Esophagus squamous epithelium (tissue), 4 donors: Measurements from ENCODE around the gene QSER1.

Experiments
- POLR2A ChIP-seq, 4 donors: fragments of 450-650 bp; IDR thresholded peaks; one replicate each; pipeline ENCODE4 v1.6.1; 2017; ENCODE audit warnings: antibody characterized with exemption in 4 of 4, mild to moderate bottlenecking in 4 of 4, moderate library complexity in 3 of 4
- TF ChIP-seq, protein P1 (sequence below), 6 experiments: fragments of 450-650 bp in 4 of 6; fragments of 200-600 bp in 2 of 6; sonication (generic) in 2 of 6; IDR thresholded peaks; one replicate each; pipeline ENCODE4 v1.5.1; 2016 to 2019; ENCODE audit warnings: antibody characterized with exemption in 6 of 6, mild to moderate bottlenecking in 4 of 6, moderate library complexity in 4 of 6

DNA sequence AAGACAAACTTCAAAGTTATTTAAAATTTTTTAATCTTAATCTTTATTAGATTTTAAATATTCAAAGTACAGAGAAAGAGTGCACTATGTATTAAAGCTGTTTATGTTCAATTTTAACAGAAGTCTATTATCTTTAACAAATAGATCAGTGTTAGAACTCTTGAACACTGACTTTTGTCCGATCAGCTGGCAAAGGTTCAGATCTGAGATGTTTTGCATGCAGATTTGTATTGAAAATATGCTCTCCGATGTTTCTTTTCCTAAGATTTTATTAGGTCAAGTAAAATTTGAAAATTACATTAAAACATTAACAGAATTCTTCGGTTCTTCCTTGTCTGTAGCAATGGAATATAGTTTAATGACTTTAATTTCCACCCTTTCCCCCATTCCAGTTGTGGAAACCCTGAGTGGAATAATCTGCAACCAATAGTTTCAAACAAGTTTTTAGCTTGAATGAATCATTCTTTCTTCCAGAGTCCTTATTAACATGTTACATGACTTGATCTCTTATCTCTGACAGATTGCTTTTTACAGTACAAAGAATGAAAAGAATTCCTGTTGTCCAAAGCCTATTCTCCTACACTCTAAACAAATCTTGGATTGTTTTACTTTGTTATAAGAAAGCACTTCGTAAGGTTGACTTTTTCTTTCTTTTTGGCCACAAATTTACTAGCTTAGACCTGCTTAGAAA, 135.4 kb downstream of the QSER1 start:
- no peak for TF ChIP-seq POLR2A (IDR thresholded peaks at IDR 0.05)
- TF ChIP-seq, protein P1, sequence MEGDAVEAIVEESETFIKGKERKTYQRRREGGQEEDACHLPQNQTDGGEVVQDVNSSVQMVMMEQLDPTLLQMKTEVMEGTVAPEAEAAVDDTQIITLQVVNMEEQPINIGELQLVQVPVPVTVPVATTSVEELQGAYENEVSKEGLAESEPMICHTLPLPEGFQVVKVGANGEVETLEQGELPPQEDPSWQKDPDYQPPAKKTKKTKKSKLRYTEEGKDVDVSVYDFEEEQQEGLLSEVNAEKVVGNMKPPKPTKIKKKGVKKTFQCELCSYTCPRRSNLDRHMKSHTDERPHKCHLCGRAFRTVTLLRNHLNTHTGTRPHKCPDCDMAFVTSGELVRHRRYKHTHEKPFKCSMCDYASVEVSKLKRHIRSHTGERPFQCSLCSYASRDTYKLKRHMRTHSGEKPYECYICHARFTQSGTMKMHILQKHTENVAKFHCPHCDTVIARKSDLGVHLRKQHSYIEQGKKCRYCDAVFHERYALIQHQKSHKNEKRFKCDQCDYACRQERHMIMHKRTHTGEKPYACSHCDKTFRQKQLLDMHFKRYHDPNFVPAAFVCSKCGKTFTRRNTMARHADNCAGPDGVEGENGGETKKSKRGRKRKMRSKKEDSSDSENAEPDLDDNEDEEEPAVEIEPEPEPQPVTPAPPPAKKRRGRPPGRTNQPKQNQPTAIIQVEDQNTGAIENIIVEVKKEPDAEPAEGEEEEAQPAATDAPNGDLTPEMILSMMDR (IDR thresholded peaks at IDR 0.05), result no peak
